Measurements from ENCODE around the gene TENM3.

TENM3 gene

DNA sequence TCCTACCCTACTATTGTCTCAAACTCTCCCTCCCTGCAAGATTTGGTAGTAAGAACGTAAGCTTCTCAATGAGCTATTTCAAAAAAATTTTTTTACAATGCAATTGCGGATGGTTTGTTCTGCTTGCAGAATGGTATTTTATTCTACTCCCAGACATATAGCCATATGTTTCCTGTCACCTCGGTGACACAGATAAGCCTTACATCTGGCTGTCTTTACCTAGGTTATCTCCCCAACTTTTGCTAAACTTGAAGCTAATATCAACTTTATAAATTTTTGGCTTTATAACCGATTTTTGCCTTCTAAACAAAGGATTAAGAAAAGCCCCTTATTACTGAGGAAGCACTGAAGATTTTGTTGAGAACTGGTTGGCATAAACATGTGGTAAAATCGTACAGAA, 331.5 kb downstream of the TENM3 start:
- DNase-seq: no peak
- Histone ChIP-seq H3K27me3 (replicated peaks; ENCODE audit: control insufficient read depth, insufficient read depth, low read length, poor library complexity, severe bottlenecking) (no peaks in the 10 kb centered on the region), H3K36me3 (ENCODE audit: control insufficient read depth, insufficient read depth, low read length) (no peaks in the 10 kb centered on the region), H3K9me3 (ENCODE audit: control insufficient read depth, low read length) (no peaks in the 10 kb centered on the region), H3K4me1 (ENCODE audit: control insufficient read depth, insufficient read depth, low read length, poor library complexity, severe bottlenecking) (no peaks in the 10 kb centered on the region), H3K27ac (ENCODE audit: insufficient read depth, low read length, poor library complexity, severe bottlenecking) (no peak overlapping the region), H3K4me3 (ENCODE audit: insufficient read depth, low read depth, low read length, poor library complexity, severe bottlenecking) (no peak overlapping the region)

- H3K27ac ChIP-seq (ENCODE audit: insufficient read depth, low read length, poor library complexity, severe bottlenecking): no peak overlapping the region
- H3K4me3 ChIP-seq (ENCODE audit: insufficient read depth, low read depth, low read length, poor library complexity, severe bottlenecking): no peak overlapping the region
- DNase-seq: no peak
- H3K4me1 ChIP-seq (ENCODE audit: control insufficient read depth, insufficient read depth, low read length, poor library complexity, severe bottlenecking): no peaks in the 10 kb centered on the region
- no peaks in the 10 kb centered on the region for H3K27me3 ChIP-seq (replicated peaks; ENCODE audit: control insufficient read depth, insufficient read depth, low read length, poor library complexity, severe bottlenecking)
- no peaks in the 10 kb centered on the region for H3K36me3 ChIP-seq (ENCODE audit: control insufficient read depth, insufficient read depth, low read length)
- no peaks in the 10 kb centered on the region for H3K9me3 ChIP-seq (ENCODE audit: control insufficient read depth, low read length)
Measured at GRCh38 chr4:182575225-182575624, 332.0 kb downstream of the TENM3 start.

DNA sequence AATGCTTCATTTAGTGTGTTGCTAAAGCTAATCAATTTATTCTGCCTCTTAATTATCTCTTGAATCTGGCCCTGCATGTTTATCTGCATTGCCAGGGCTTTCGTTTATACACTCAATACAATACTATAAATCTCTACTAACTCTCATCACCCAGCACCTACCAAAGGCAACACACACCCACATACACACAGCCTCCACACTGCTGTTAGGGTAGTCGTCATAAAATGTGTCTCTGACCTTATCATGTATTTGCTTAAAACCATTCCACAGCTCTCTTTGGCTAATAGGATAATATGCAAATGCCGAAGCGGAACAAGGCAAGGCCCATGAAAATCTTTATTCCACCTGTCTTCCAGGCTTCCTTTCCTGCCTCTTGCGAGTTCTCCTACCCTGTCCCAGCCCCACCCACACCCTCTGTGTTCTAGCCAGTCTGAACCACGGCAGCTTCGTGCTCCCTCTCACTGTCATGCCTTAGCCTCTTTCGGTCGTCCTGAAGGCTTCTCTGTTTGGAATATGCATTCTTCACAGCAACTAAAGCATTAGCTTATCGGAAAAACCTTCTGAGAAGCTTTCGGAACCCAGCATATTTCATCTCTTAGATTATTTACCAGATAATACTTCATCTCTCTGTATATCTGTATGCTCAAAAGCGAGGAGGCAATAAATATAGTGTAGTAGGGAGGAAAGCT, 333.5 kb downstream of the TENM3 start:
- Histone ChIP-seq H3K4me1 (ENCODE audit: control insufficient read depth, insufficient read depth, low read length, poor library complexity, severe bottlenecking) (no peaks in the 10 kb centered on the region), H3K27ac (ENCODE audit: insufficient read depth, low read length, poor library complexity, severe bottlenecking) (no peak overlapping the region), H3K27me3 (replicated peaks; ENCODE audit: control insufficient read depth, insufficient read depth, low read length, poor library complexity, severe bottlenecking) (no peaks in the 10 kb centered on the region), H3K9me3 (ENCODE audit: control insufficient read depth, low read length) (no peaks in the 10 kb centered on the region), H3K36me3 (ENCODE audit: control insufficient read depth, insufficient read depth, low read length) (no peaks in the 10 kb centered on the region), H3K4me3 (ENCODE audit: insufficient read depth, low read depth, low read length, poor library complexity, severe bottlenecking) (no peak overlapping the region)
- no peak for DNase-seq

- Histone ChIP-seq H3K27ac (ENCODE audit: insufficient read depth, low read length, poor library complexity, severe bottlenecking) (no peak overlapping the region), H3K27me3 (replicated peaks; ENCODE audit: control insufficient read depth, insufficient read depth, low read length, poor library complexity, severe bottlenecking) (no peaks in the 10 kb centered on the region), H3K36me3 (ENCODE audit: control insufficient read depth, insufficient read depth, low read length) (no peaks in the 10 kb centered on the region), H3K4me1 (ENCODE audit: control insufficient read depth, insufficient read depth, low read length, poor library complexity, severe bottlenecking) (no peaks in the 10 kb centered on the region), H3K4me3 (ENCODE audit: insufficient read depth, low read depth, low read length, poor library complexity, severe bottlenecking) (no peak overlapping the region), H3K9me3 (ENCODE audit: control insufficient read depth, low read length) (no peaks in the 10 kb centered on the region)
- no peak for DNase-seq
Measured at GRCh38 chr4:182577411-182577810, 334.2 kb downstream of the TENM3 start.

GRCh38 chr4:182578402-182578801, 335.2 kb downstream of the TENM3 start:
- Histone ChIP-seq H3K4me3 (ENCODE audit: insufficient read depth, low read depth, low read length, poor library complexity, severe bottlenecking) (no peak overlapping the region), H3K9me3 (ENCODE audit: control insufficient read depth, low read length) (no peaks in the 10 kb centered on the region), H3K4me1 (ENCODE audit: control insufficient read depth, insufficient read depth, low read length, poor library complexity, severe bottlenecking) (no peaks in the 10 kb centered on the region), H3K27me3 (replicated peaks; ENCODE audit: control insufficient read depth, insufficient read depth, low read length, poor library complexity, severe bottlenecking) (no peaks in the 10 kb centered on the region), H3K27ac (ENCODE audit: insufficient read depth, low read length, poor library complexity, severe bottlenecking) (no peak overlapping the region), H3K36me3 (ENCODE audit: control insufficient read depth, insufficient read depth, low read length) (no peaks in the 10 kb centered on the region)
- no peak for DNase-seq

- Histone ChIP-seq H3K4me3 (ENCODE audit: insufficient read depth, low read depth, low read length, poor library complexity, severe bottlenecking) (no peak overlapping the region), H3K27me3 (replicated peaks; ENCODE audit: control insufficient read depth, insufficient read depth, low read length, poor library complexity, severe bottlenecking) (no peaks in the 10 kb centered on the region), H3K9me3 (ENCODE audit: control insufficient read depth, low read length) (no peaks in the 10 kb centered on the region), H3K4me1 (ENCODE audit: control insufficient read depth, insufficient read depth, low read length, poor library complexity, severe bottlenecking) (no peaks in the 10 kb centered on the region), H3K36me3 (ENCODE audit: control insufficient read depth, insufficient read depth, low read length) (no peaks in the 10 kb centered on the region), H3K27ac (ENCODE audit: insufficient read depth, low read length, poor library complexity, severe bottlenecking) (no peak overlapping the region)
- DNase-seq: no peak
Measured at GRCh38 chr4:182582245-182582644, 339.0 kb downstream of the TENM3 start.

DNA sequence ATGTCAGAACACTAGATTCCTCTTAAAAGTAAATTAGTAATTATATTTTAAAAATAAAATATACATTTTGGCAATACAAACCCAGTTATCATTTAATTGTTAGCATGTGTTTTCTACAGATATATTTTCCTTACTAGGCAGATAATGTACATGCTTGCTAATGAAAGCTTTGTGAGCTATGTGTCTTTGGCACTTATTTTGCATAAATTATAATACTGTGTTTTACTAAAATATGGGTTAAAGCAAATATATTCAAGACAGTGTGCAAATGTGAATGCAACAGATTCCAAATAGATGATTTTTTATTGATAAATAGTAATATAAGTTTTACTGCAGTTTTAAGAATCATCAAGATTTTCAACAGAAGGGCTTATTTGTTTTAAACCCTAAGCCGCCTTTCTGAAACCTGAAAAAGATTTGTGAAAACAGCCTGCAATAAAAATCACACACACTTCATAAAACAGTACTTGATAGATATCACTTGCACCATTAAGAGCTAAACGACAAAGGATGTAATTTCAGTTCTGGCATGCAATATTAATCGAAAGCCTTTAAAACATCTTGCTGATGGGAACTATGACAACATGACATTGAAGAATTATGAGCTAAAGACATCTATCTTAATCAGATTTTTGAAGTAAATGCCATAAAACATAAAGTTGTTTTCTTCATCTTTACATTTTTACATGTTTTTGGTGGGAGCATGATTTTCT, 340.7 kb downstream of the TENM3 start:
- no peak for DNase-seq
- Histone ChIP-seq H3K4me1 (ENCODE audit: control insufficient read depth, insufficient read depth, low read length, poor library complexity, severe bottlenecking) (no peaks in the 10 kb centered on the region), H3K27me3 (replicated peaks; ENCODE audit: control insufficient read depth, insufficient read depth, low read length, poor library complexity, severe bottlenecking) (no peaks in the 10 kb centered on the region), H3K9me3 (ENCODE audit: control insufficient read depth, low read length) (no peaks in the 10 kb centered on the region), H3K36me3 (ENCODE audit: control insufficient read depth, insufficient read depth, low read length) (no peaks in the 10 kb centered on the region), H3K27ac (ENCODE audit: insufficient read depth, low read length, poor library complexity, severe bottlenecking) (no peak overlapping the region), H3K4me3 (ENCODE audit: insufficient read depth, low read depth, low read length, poor library complexity, severe bottlenecking) (no peak overlapping the region)

DNA sequence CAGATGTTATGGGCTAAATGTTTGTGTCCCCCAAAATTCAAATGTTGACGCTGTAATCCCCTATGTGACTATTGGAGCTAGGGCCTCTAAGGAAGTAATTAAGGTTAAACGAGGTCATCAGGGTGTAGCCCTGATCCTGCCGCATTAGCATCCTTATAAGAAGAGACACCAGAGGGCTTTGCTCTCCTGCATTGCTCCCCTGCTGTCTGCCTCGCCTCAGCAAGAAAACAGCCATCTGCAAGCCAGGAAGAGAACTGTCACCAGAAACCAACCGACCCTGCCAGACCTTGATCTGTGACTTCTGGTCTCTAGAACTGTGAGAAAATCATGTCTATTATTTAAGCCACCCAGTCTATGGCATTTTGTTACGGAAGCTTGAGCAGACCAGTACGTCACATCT, 342.1 kb downstream of the TENM3 start:
- Histone ChIP-seq H3K9me3 (ENCODE audit: control insufficient read depth, low read length) (no peaks in the 10 kb centered on the region), H3K36me3 (ENCODE audit: control insufficient read depth, insufficient read depth, low read length) (no peaks in the 10 kb centered on the region), H3K27ac (ENCODE audit: insufficient read depth, low read length, poor library complexity, severe bottlenecking) (no peak overlapping the region), H3K4me3 (ENCODE audit: insufficient read depth, low read depth, low read length, poor library complexity, severe bottlenecking) (no peak overlapping the region), H3K27me3 (replicated peaks; ENCODE audit: control insufficient read depth, insufficient read depth, low read length, poor library complexity, severe bottlenecking) (no peaks in the 10 kb centered on the region), H3K4me1 (ENCODE audit: control insufficient read depth, insufficient read depth, low read length, poor library complexity, severe bottlenecking) (no peaks in the 10 kb centered on the region)
- no peak for DNase-seq

DNA sequence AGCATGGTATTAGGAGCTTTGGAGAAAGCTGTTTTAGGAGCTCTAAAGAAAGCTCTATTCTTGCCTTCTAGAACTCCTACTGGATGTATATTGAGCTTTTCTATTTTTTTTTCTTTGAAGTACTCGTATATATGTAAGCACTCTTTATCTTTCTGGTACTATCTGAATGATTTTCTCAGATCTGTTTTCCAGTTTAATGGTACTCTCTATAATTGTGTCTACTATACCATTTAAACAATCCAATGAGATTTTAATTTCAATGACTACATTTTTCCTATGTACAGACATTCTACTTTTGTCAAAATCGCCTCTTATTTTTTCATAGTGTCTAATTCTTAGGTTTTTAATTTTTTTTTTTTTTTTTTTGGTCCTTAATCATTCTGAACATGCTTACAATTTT, 345.9 kb downstream of the TENM3 start:
- no peaks in the 10 kb centered on the region for H3K4me1 ChIP-seq (ENCODE audit: control insufficient read depth, insufficient read depth, low read length, poor library complexity, severe bottlenecking)
- no peak overlapping the region for H3K4me3 ChIP-seq (ENCODE audit: insufficient read depth, low read depth, low read length, poor library complexity, severe bottlenecking)
- no peak overlapping the region for H3K27ac ChIP-seq (ENCODE audit: insufficient read depth, low read length, poor library complexity, severe bottlenecking)
- no peak for DNase-seq
- no peaks in the 10 kb centered on the region for H3K36me3 ChIP-seq (ENCODE audit: control insufficient read depth, insufficient read depth, low read length)
- H3K27me3 ChIP-seq (replicated peaks; ENCODE audit: control insufficient read depth, insufficient read depth, low read length, poor library complexity, severe bottlenecking): no peaks in the 10 kb centered on the region
- no peaks in the 10 kb centered on the region for H3K9me3 ChIP-seq (ENCODE audit: control insufficient read depth, low read length)

DNA sequence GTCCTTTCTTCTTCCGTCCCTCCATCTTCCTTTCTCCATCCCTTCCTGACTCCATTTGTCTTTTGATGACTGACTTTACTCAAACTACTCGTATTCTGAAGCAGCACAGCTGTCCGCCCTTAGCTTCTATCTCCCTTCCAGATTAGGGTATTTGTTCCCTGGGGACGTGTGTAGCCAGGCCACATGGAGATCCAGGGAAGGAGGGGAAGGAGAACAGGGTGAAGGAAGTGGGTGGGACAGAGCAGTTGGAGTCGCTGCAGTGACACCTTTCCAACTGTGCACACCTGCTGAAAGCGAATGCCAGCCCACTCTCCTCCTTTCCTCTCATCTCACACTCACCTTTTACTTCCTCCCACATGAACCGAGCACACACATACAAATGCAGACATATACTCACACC, 350.2 kb downstream of the TENM3 start:
- no peaks in the 10 kb centered on the region for H3K9me3 ChIP-seq (ENCODE audit: control insufficient read depth, low read length)
- no peaks in the 10 kb centered on the region for H3K27me3 ChIP-seq (replicated peaks; ENCODE audit: control insufficient read depth, insufficient read depth, low read length, poor library complexity, severe bottlenecking)
- no peak overlapping the region for H3K4me3 ChIP-seq (ENCODE audit: insufficient read depth, low read depth, low read length, poor library complexity, severe bottlenecking)
- no peak overlapping the region for H3K27ac ChIP-seq (ENCODE audit: insufficient read depth, low read length, poor library complexity, severe bottlenecking)
- DNase-seq: no peak
- H3K4me1 ChIP-seq (ENCODE audit: control insufficient read depth, insufficient read depth, low read length, poor library complexity, severe bottlenecking): no peaks in the 10 kb centered on the region
- no peaks in the 10 kb centered on the region for H3K36me3 ChIP-seq (ENCODE audit: control insufficient read depth, insufficient read depth, low read length)

All from effector memory CD4-positive, alpha-beta T cell (primary cell).